ENCODE results near the gene TRAPPC12.

DNA sequence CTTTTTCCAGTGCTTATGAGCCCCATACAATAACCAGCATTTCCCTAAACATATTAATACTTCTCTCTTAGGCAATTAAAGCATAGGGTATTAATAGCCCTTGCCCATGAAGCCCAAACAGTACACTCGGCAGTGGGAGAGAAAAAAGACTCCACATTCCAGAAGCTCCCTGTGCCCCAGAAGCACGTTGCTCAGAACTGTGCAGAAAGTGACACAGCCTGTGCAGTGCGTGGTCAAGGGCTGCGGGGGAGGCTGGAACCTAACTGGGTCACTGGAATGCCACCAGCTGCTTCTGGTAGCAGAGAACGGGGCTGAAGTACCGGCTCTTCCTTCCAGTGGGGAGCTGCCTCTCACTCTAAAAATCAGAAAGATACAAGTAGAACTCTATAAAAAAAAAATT is 34.6 kb upstream of the TRAPPC12 start:
- TF ChIP-seq POLR2A (IDR thresholded peaks at IDR 0.05), result no peak
- TF ChIP-seq, protein P1, sequence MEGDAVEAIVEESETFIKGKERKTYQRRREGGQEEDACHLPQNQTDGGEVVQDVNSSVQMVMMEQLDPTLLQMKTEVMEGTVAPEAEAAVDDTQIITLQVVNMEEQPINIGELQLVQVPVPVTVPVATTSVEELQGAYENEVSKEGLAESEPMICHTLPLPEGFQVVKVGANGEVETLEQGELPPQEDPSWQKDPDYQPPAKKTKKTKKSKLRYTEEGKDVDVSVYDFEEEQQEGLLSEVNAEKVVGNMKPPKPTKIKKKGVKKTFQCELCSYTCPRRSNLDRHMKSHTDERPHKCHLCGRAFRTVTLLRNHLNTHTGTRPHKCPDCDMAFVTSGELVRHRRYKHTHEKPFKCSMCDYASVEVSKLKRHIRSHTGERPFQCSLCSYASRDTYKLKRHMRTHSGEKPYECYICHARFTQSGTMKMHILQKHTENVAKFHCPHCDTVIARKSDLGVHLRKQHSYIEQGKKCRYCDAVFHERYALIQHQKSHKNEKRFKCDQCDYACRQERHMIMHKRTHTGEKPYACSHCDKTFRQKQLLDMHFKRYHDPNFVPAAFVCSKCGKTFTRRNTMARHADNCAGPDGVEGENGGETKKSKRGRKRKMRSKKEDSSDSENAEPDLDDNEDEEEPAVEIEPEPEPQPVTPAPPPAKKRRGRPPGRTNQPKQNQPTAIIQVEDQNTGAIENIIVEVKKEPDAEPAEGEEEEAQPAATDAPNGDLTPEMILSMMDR (IDR thresholded peaks at IDR 0.05), result no peak

All from esophagus squamous epithelium (tissue), 4 donors.